ENCODE data around the gene S100A6. TPM values are rescaled to one million over a fixed set of nuclear protein-coding genes. Genes with fewer than 3 reads are reported as not detected.

The S100A6 gene
- polyA plus RNA-seq, 1 donor from 2014 or later = not detected

DNA sequence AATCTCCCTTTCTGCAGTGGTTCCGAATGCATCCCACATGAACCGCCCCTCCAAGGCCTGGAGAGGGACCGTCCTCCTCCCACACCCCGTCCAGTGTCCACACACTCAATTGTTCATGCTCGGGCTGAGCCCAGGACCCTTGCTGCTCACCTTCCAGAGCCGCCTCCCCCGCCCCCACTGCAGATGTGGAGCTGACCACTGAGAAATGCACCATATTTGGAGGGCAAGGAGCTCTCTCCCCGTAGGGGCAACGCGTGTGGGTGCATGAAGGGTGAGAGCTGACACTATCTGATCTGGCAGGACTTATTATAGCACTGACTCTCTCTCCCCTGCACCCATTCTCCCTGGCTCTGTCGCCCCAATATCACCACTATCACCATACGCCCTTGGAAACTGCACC is 17.3 kb upstream of the S100A6 start:
- Histone ChIP-seq H3F3A (ENCODE audit: insufficient read depth, low read length, poor library complexity, severe bottlenecking) (no peaks in the 10 kb centered on the region), H4K20me1 (ENCODE audit: insufficient read depth) (no peaks in the 10 kb centered on the region), H3K27ac (ENCODE audit: low read length) (no peak overlapping the region), H3K79me2 (replicated peaks; ENCODE audit: insufficient read depth, low read length) (no peaks in the 10 kb centered on the region), H3K4me3 (ENCODE audit: low read length) (no peak overlapping the region), H3K36me3 (ENCODE audit: insufficient read depth, low read length) (no peaks in the 10 kb centered on the region), H3K9me2 (ENCODE audit: insufficient read depth, low read length) (no peaks in the 10 kb centered on the region), H3K4me2 (ENCODE audit: low read length) (no peak overlapping the region), H2AFZ (ENCODE audit: low read depth, low read length) (no peak overlapping the region), H3K27me3 (ENCODE audit: insufficient read depth, low read depth, low read length) (no peaks in the 10 kb centered on the region), H3K9ac (ENCODE audit: low read length) (no peak overlapping the region), H3K9me3 (ENCODE audit: low read length) (no peaks in the 10 kb centered on the region)
- TF ChIP-seq, protein P1, sequence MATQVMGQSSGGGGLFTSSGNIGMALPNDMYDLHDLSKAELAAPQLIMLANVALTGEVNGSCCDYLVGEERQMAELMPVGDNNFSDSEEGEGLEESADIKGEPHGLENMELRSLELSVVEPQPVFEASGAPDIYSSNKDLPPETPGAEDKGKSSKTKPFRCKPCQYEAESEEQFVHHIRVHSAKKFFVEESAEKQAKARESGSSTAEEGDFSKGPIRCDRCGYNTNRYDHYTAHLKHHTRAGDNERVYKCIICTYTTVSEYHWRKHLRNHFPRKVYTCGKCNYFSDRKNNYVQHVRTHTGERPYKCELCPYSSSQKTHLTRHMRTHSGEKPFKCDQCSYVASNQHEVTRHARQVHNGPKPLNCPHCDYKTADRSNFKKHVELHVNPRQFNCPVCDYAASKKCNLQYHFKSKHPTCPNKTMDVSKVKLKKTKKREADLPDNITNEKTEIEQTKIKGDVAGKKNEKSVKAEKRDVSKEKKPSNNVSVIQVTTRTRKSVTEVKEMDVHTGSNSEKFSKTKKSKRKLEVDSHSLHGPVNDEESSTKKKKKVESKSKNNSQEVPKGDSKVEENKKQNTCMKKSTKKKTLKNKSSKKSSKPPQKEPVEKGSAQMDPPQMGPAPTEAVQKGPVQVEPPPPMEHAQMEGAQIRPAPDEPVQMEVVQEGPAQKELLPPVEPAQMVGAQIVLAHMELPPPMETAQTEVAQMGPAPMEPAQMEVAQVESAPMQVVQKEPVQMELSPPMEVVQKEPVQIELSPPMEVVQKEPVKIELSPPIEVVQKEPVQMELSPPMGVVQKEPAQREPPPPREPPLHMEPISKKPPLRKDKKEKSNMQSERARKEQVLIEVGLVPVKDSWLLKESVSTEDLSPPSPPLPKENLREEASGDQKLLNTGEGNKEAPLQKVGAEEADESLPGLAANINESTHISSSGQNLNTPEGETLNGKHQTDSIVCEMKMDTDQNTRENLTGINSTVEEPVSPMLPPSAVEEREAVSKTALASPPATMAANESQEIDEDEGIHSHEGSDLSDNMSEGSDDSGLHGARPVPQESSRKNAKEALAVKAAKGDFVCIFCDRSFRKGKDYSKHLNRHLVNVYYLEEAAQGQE (IDR thresholded peaks at IDR 0.05; ENCODE audit: borderline replicate concordance) = no peak
- no peak for TF ChIP-seq EP300 (conservative IDR thresholded peaks at IDR 0.05; ENCODE audit: poor library complexity, severe bottlenecking)
- no peak for TF ChIP-seq MXI1 (conservative IDR thresholded peaks at IDR 0.05; ENCODE audit: poor library complexity, severe bottlenecking)
- TF ChIP-seq RAD21 (conservative IDR thresholded peaks at IDR 0.05) = no peak
- no peak for TF ChIP-seq SMC3 (conservative IDR thresholded peaks at IDR 0.05; ENCODE audit: poor library complexity)
- no peak for TF ChIP-seq EZH2 (IDR thresholded peaks at IDR 0.05; ENCODE audit: borderline replicate concordance, insufficient read depth, low read length, poor library complexity, severe bottlenecking)
- TF ChIP-seq, protein P2, sequence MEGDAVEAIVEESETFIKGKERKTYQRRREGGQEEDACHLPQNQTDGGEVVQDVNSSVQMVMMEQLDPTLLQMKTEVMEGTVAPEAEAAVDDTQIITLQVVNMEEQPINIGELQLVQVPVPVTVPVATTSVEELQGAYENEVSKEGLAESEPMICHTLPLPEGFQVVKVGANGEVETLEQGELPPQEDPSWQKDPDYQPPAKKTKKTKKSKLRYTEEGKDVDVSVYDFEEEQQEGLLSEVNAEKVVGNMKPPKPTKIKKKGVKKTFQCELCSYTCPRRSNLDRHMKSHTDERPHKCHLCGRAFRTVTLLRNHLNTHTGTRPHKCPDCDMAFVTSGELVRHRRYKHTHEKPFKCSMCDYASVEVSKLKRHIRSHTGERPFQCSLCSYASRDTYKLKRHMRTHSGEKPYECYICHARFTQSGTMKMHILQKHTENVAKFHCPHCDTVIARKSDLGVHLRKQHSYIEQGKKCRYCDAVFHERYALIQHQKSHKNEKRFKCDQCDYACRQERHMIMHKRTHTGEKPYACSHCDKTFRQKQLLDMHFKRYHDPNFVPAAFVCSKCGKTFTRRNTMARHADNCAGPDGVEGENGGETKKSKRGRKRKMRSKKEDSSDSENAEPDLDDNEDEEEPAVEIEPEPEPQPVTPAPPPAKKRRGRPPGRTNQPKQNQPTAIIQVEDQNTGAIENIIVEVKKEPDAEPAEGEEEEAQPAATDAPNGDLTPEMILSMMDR (IDR thresholded peaks at IDR 0.05; ENCODE audit: poor library complexity, severe bottlenecking) = no peak
- TF ChIP-seq POLR2AphosphoS5 (IDR thresholded peaks at IDR 0.05) = no peak
- TF ChIP-seq TAF1 (IDR thresholded peaks at IDR 0.05; ENCODE audit: low read depth) = no peak

DNA sequence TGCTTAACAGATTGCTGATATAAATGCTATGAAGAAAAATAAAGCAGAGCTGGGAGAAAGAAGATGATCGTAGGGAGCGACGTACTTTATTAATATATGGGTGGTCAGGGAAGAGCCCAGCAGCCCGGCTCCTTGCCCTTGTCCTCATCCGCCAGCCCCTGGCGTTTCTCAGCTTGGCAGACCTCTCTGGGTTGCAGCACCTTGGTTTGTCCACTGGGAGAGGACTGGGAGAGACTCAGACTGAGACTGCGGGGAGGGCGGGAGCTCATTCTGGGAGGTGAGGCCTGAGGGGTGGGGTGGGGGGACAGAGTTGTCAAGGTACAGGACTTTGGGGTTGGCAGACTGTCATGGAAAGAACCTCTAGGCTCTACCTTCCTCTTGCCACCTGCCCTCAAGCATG is 16.5 kb upstream of the S100A6 start:
- H3K79me2 ChIP-seq (replicated peaks; ENCODE audit: insufficient read depth, low read length) = no peaks in the 10 kb centered on the region
- H3K27ac ChIP-seq (ENCODE audit: low read length) = no peak overlapping the region
- no peak overlapping the region for H3K9ac ChIP-seq (ENCODE audit: low read length)
- H3K9me3 ChIP-seq (ENCODE audit: low read length) = no peaks in the 10 kb centered on the region
- H2AFZ ChIP-seq (ENCODE audit: low read depth, low read length) = no peak overlapping the region
- H3K4me2 ChIP-seq (ENCODE audit: low read length) = no peak overlapping the region
- H3K9me2 ChIP-seq (ENCODE audit: insufficient read depth, low read length) = no peaks in the 10 kb centered on the region
- H4K20me1 ChIP-seq (ENCODE audit: insufficient read depth) = no peaks in the 10 kb centered on the region
- H3F3A ChIP-seq (ENCODE audit: insufficient read depth, low read length, poor library complexity, severe bottlenecking) = no peaks in the 10 kb centered on the region
- no peaks in the 10 kb centered on the region for H3K36me3 ChIP-seq (ENCODE audit: insufficient read depth, low read length)
- TF ChIP-seq, protein P1 (IDR thresholded peaks at IDR 0.05; ENCODE audit: borderline replicate concordance) = no peak
- TF ChIP-seq POLR2AphosphoS5 (IDR thresholded peaks at IDR 0.05) (no peak), MXI1 (conservative IDR thresholded peaks at IDR 0.05; ENCODE audit: poor library complexity, severe bottlenecking) (no peak), RAD21 (conservative IDR thresholded peaks at IDR 0.05) (no peak), EZH2 (IDR thresholded peaks at IDR 0.05; ENCODE audit: borderline replicate concordance, insufficient read depth, low read length, poor library complexity, severe bottlenecking) (no peak), SMC3 (conservative IDR thresholded peaks at IDR 0.05; ENCODE audit: poor library complexity) (no peak), EP300 (conservative IDR thresholded peaks at IDR 0.05; ENCODE audit: poor library complexity, severe bottlenecking) (no peak), TAF1 (IDR thresholded peaks at IDR 0.05; ENCODE audit: low read depth) (no peak)
- TF ChIP-seq, protein P2 (IDR thresholded peaks at IDR 0.05; ENCODE audit: poor library complexity, severe bottlenecking) = no peak
- H3K27me3 ChIP-seq (ENCODE audit: insufficient read depth, low read depth, low read length) = no peaks in the 10 kb centered on the region
- H3K4me3 ChIP-seq (ENCODE audit: low read length) = no peak overlapping the region

All from neural cell (in vitro differentiated cells).